Thoracic aorta (tissue), 2 donors: ENCODE measurements around the gene ZNG1E. TPM values are rescaled to one million over a fixed set of nuclear protein-coding genes. Genes with fewer than 3 reads are reported as not detected.
"Not testable (repeated sequence)": the region's sequence is repeated elsewhere in the genome, so short reads cannot be mapped to it uniquely, and the experiment has no call there.

Source experiments
- ATAC-seq: fragments of 150-250 bp; one replicate; pipeline ENCODE4 v1.8.0; 2017; ENCODE audit warnings: low read depth; ENCODE audit not compliant: insufficient number of reproducible peaks, low FRiP score
- DNase-seq: peaks from one replicate; pipeline ENCODE4 v3.0.0-alpha.2; 2020; ENCODE audit warnings: low spot score
- H3K27ac ChIP-seq, 2 donors: fragments of 200-600 bp; sonication (generic); 1 replicate in 1 of 2; 2 replicates in 1 of 2; pipeline ENCODE4 v1.5.1; 2016; ENCODE audit warnings: mild to moderate bottlenecking in 2 of 2, moderate library complexity in 2 of 2
- H3K27me3 ChIP-seq: fragments of 200-600 bp; sonication (generic); replicated peaks from 2 replicates; pipeline ENCODE4 v1.6.0; 2016; ENCODE audit warnings: mild to moderate bottlenecking; ENCODE audit not compliant: insufficient read depth
- H3K36me3 ChIP-seq: fragments of 200-600 bp; sonication (generic); one replicate; pipeline ENCODE4 v1.5.1; 2016
- H3K4me1 ChIP-seq, 2 donors: fragments of 200-600 bp; sonication (generic); 1 replicate in 1 of 2; 2 replicates in 1 of 2; pipeline versions ENCODE4 v1.5.1 to v1.6.0; 2016; ENCODE audit warnings: low read depth in 2 of 2, mild to moderate bottlenecking in 1 of 2; ENCODE audit not compliant: control insufficient read depth in 1 of 2
- H3K4me3 ChIP-seq: fragments of 200-600 bp; sonication (generic); 2 replicates; pipeline ENCODE4 v1.5.1; 2016; ENCODE audit warnings: mild to moderate bottlenecking
- H3K9me3 ChIP-seq: fragments of 200-600 bp; sonication (generic); 2 replicates; pipeline ENCODE4 v1.5.1; 2016
- total RNA-seq, 2 donors: library from RNA; depleted of rRNA; stranded (reverse); fragments of >200 nt; gene quantifications; one replicate each; pipeline versions ENCODE4 v1.1.0 to v1.2.3, GENCODE V29; 2016

ZNG1E gene
- 10 to 100 TPM; 34.8 to 55.0 TPM for total RNA-seq

DNA sequence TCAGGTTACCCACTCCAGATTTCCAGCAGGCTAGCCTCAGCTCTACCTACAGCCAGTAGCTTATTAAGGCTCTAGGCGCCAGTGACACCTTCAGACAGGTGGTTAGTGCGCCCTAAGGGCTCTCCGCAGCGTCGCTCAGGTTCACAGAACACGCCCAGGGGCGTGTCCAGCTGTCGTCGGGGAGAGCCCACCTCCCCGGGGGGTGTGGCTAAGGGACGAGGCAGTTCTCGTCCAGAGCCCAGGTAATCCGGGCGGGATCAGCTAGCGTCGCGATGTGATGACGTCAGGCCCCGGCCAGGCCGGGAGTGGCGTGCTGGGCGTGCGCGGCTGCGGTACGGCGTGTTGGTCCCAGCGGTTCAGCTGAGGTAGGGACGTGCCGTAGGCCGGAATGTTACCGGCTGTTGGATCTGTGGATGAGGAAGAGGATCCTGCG lies at the start of gene ZNG1E:
TSS of gene ZNG1E (plus strand) at position 340 of the 433 bp plus-strand sequence. CDS start at position 389, 49 bp downstream.
- H3K36me3 ChIP-seq, H3K4me1 ChIP-seq, H3K9me3 ChIP-seq, H3K27me3 ChIP-seq, ATAC-seq, DNase-seq: not testable (repeated sequence)
- Histone ChIP-seq H3K27ac (peak within 1 kb of the TSS; percentile 47 to 62), H3K4me3 (peak within 1 kb of the TSS; percentile 73)

DNA sequence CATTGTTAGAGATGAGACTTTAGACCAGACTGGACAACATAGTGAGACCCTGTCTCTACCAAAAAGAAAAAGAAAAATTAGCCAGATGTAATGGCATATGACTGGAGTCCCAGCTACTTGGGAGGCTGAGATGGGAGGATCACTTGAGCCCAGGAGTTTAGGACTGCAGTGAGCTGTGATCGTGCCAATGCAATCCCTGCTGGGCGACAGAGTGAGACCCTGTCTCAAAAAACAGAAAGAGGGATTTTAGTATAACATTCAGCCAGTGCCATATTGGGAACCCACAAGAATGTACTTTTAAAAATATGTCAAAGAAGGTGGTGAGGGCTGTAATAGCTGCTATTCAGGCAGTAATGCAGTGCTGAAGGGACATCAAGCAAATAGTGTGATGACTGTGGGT lies 2.1 kb upstream of the ZNG1E start:
- H3K9me3 ChIP-seq, H3K27ac ChIP-seq, H3K4me1 ChIP-seq, H3K27me3 ChIP-seq, DNase-seq, H3K36me3 ChIP-seq, H3K4me3 ChIP-seq, ATAC-seq: not testable (repeated sequence)

- not testable (repeated sequence) for H3K4me3 ChIP-seq, H3K27me3 ChIP-seq, DNase-seq, H3K4me1 ChIP-seq, ATAC-seq, H3K36me3 ChIP-seq, H3K27ac ChIP-seq, H3K9me3 ChIP-seq
These were observed 710 bp upstream of the ZNG1E start for GRCh38 chr9:65675018-65675417.

GRCh38 chr9:65676389-65676788 lies 661 bp downstream of the ZNG1E start:
- not testable (repeated sequence) for H3K4me1 ChIP-seq, ATAC-seq, H3K9me3 ChIP-seq, H3K36me3 ChIP-seq, H3K27me3 ChIP-seq, DNase-seq
- Histone ChIP-seq H3K27ac (peak overlapping the region; percentile 47 to 62), H3K4me3 (peak overlapping the region; percentile 55)

DNA sequence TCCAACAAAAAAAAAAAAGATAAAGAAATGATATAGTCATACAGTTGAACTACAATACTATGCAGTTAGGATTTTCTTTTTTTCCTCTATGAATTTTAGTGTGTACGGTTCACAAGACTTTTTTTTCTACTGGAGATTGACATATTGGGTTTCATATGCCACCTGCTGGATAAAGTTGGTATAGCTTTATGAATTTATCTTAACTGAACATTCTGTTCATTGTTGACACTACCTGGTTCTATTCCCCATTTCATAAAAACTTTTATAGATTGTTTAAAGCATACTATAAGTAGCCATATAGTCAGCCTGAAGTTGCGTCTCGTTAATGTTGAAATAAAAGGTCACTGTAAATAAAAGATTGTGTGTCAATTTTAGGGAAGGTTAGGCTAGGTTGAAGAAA lies 2.8 kb downstream of the ZNG1E start:
- H3K36me3 ChIP-seq, H3K4me1 ChIP-seq, H3K27ac ChIP-seq, ATAC-seq, DNase-seq, H3K9me3 ChIP-seq, H3K4me3 ChIP-seq, H3K27me3 ChIP-seq: not testable (repeated sequence)

DNA sequence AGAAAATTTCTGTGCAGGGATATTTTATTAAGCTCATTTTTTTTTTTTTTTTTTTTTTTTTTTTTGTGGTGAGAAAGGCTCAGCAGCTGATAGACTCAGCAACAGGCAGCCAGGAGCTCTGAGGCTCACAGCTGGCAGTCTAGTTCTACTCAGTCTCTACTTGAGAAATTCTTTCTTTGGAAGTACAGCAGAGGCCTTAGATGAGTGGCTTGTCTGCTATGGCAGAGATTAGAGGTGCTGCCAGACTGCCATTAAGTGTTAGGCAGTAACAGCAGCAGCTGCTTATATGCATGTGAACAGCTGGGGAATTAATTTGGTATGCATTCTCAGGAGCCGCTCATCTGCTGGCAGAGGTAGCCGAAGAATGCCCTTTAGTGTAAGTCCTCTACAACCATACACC lies 27.8 kb downstream of the ZNG1E start:
- not testable (repeated sequence) for H3K4me3 ChIP-seq, H3K4me1 ChIP-seq, H3K27me3 ChIP-seq, DNase-seq, H3K9me3 ChIP-seq, H3K27ac ChIP-seq, H3K36me3 ChIP-seq, ATAC-seq

DNA sequence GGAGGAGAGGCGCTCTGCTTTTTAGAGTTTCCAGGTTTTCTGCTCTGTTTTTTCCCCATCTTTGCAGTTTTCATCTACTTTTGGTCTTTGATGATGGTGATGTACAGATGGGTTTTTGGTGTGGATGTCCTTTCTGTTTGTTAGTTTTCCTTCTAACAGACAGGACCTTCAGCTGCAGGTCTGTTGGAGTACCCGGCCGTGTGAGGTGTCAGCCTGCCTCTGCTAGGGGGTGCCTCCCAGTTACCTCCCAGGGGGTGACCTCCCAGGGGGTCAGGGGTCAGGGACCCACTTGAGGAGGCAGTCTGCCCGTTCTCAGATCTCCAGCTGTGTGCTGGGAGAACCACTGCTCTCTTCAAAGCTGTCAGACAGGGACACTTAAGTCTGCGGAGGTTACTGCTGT lies 38.7 kb downstream of the ZNG1E start:
- DNase-seq, ATAC-seq, H3K9me3 ChIP-seq, H3K36me3 ChIP-seq, H3K27ac ChIP-seq, H3K4me3 ChIP-seq, H3K4me1 ChIP-seq, H3K27me3 ChIP-seq: not testable (repeated sequence)

DNA sequence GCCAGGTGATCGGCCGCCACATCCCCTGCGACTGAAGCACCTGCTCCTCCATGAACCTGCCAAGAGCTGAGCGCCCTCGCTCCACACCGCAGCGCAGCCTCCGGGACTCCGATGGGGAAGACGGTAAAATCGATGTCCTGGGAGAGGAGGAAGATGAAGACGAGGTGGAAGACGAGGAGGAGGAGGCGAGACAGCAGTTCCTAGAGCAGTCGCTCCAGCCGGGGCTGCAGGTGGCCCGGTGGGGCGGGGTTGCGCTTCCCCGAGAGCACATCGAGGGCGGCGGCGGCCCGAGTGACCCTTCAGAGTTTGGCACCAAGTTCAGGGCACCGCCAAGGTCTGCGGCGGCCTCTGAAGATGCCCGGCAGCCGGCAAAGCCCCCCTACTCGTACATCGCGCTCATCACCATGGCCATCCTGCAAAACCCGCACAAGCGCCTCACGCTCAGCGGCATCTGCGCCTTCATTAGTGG lies 61.4 kb downstream of the ZNG1E start, which contains the start of gene FOXD4L4:
TSS of gene FOXD4L4 (plus strand) at position 51 of the 469 bp plus-strand sequence. CDS start at position 51, 0 bp downstream.
- ATAC-seq, H3K4me3 ChIP-seq, H3K36me3 ChIP-seq, H3K4me1 ChIP-seq, H3K27ac ChIP-seq, H3K9me3 ChIP-seq, H3K27me3 ChIP-seq, DNase-seq: not testable (repeated sequence)

- not testable (repeated sequence) for H3K9me3 ChIP-seq, H3K4me1 ChIP-seq, H3K4me3 ChIP-seq, H3K36me3 ChIP-seq, H3K27me3 ChIP-seq, DNase-seq, H3K27ac ChIP-seq, ATAC-seq
These were observed 62.4 kb downstream of the ZNG1E start for GRCh38 chr9:65738133-65738532.

Other genes with a start within 250 kb of the ZNG1E start
- not detected for gene FOXD4L4, start 61.2 kb downstream of the ZNG1E start, total RNA-seq